ENCODE data around the gene MEIS2.

The MEIS2 gene

GRCh38 chr15:36958606-36959005 is 141.7 kb downstream of the MEIS2 start:
- DNase-seq, result no peak

- DNase-seq, result no peak
Measured at GRCh38 chr15:36954486-36954885, 145.9 kb downstream of the MEIS2 start.

GRCh38 chr15:36953346-36953745 is 147.0 kb downstream of the MEIS2 start:
- no peak for DNase-seq

- no peak for DNase-seq
Measured at GRCh38 chr15:36951731-36952247, 148.6 kb downstream of the MEIS2 start.

GRCh38 chr15:36950371-36950770 is 150.0 kb downstream of the MEIS2 start:
- DNase-seq, result no peak

- DNase-seq, result no peak
Measured at GRCh38 chr15:36948982-36949381, 151.4 kb downstream of the MEIS2 start.

GRCh38 chr15:36947035-36947719 is 153.2 kb downstream of the MEIS2 start:
- no peak for DNase-seq

GRCh38 chr15:36944442-36944841 is 155.9 kb downstream of the MEIS2 start:
- DNase-seq, result no peak

- DNase-seq, result no peak
Measured at GRCh38 chr15:36943508-36944361, 156.6 kb downstream of the MEIS2 start.

- no peak for DNase-seq
Measured at GRCh38 chr15:36942248-36942827, 158.0 kb downstream of the MEIS2 start.

- DNase-seq, result no peak
Measured at GRCh38 chr15:36941798-36942197, 158.6 kb downstream of the MEIS2 start.

GRCh38 chr15:36940636-36941260 is 159.6 kb downstream of the MEIS2 start:
- no peak for DNase-seq

GRCh38 chr15:36940219-36940618 is 160.1 kb downstream of the MEIS2 start:
- DNase-seq, result no peak

- no peak for DNase-seq
Measured at GRCh38 chr15:36938764-36939163, 161.6 kb downstream of the MEIS2 start.

GRCh38 chr15:36938131-36938530 is 162.2 kb downstream of the MEIS2 start:
- no peak for DNase-seq

- DNase-seq, result no peak
Measured at GRCh38 chr15:36936613-36937012, 163.7 kb downstream of the MEIS2 start.

- no peak for DNase-seq
Measured at GRCh38 chr15:36933255-36933990, 166.9 kb downstream of the MEIS2 start.

- no peak for DNase-seq
Measured at GRCh38 chr15:36932070-36932469, 168.3 kb downstream of the MEIS2 start.

GRCh38 chr15:36931434-36931833 is 168.9 kb downstream of the MEIS2 start:
- no peak for DNase-seq

GRCh38 chr15:36926427-36926825 is 173.9 kb downstream of the MEIS2 start:
- no peak for DNase-seq

- no peak for DNase-seq
Measured at GRCh38 chr15:36925653-36926426, 174.5 kb downstream of the MEIS2 start.

- DNase-seq, result no peak
Measured at GRCh38 chr15:36925049-36925448, 175.3 kb downstream of the MEIS2 start.
